HK-2 (cell line): ENCODE measurements around the gene CHID1.

ENCODE experiments used
- DNase-seq: peaks from one replicate; pipeline ENCODE4 v3.0.0-alpha.2; 2018; ENCODE audit not compliant: unreplicated experiment

Gene CHID1

DNA sequence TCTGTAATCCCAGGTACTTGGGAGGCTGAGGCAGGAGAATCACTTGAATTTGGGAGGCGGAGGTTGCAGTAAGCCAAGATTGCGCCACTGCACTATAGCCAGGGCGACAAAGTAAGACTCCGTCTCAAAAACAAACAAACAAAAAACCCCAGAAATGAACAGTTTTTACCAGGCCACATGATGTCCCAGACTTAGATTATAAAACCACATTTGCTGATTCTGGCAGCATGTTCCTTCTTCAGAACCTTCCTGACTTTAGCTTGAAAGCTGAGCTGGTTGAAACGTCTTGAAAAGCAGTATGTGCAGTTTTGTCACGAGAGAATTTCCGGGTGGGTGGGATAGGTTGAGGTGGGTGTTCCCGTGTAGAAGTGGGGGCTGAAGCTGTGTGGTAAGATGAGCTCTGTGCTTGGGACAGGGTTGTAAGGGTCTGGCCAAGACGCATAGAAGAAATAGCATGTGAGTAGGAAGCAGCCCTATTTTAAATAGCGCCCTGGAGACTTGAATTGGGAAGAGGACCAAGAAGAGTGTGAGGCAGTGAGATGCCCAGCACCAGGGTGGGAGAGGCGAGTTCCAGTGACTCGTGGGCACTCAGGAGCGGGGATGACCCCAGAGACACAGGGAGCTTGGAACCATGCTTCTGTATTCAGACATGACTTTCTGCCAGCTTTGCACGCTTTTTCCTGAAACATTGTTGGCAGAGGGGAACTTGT is 22.7 kb upstream of the CHID1 start:
- DNase-seq, result no peak

GRCh38 chr11:932435-932834 is 21.8 kb upstream of the CHID1 start:
- no peak for DNase-seq

DNA sequence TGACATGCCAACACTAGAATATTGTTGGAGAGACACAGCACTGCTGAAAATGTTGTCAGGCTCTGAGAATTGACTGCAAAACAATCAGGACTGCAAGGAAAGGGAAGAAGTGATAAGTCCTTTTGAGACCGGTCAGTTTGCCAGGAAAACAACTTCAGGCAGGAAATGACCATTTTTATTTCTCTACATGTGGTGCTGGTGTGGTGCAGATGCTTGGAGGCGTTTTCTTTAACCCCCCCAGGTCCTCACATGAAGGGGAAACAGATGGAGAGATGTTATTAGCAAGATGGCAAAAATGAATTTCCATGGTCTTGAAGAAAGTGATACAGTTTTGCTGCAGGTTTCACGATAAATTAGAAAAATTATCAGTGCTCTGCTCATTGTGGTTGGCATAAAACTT is 20.8 kb upstream of the CHID1 start:
- DNase-seq, result no peak

- DNase-seq, result no peak
Observed at GRCh38 chr11:929405-929804, 18.8 kb upstream of the CHID1 start.

DNA sequence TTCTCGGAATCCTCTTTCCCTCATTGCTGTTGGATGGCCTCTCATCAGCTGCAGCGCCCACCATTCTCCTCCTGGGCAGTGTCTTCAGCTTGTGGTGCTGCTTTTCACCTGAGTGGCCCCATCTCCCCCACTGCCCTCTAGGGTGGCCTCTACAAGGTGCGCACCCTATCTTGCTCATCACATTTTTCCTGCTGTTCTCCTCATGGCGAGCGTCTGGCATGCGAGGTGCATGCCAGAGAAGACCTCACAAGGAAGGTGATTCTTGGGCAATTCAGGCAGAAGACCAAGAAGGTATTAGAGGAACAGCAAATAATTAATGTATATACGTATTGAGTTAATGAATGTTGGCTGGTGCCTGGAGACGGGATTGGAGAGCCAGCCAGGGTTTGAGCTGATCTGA is 18.2 kb upstream of the CHID1 start:
- DNase-seq, result no peak

GRCh38 chr11:927871-928270 is 17.3 kb upstream of the CHID1 start:
- DNase-seq, result no peak

DNA sequence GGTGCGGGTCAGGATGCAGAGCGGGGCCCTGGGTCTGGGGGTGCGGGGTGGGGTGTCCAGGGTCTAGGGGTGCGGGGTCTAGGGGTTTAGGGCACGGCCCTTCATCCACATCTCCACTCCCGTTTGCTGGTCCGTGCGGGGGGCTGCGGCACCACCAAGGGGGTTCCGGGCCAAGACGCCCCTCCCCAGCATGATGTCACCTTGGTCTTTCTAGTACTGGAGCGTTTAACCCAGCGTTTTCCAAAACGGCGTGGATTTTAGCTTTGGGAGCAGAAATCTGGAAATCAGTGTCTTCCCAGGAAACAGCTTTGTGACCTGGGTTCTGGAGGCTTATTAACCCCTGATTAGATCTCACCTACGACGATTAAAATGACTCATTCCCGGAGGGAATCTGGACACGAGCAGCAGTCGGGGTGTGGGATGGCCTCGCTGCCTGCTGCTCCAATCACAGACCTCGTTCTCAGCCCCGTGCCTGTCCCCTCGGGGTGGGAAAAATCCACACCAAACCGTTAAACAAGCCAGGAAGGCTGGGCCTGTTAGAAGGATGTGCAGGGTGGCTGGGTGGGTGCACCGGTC is 15.8 kb upstream of the CHID1 start:
- DNase-seq, result peak; percentile 36

GRCh38 chr11:925496-926301 is 15.1 kb upstream of the CHID1 start, which contains the start of gene AP2A2:
Gene AP2A2, plus strand, starts transcription at chr11:925870. Its CDS starts 152 bp downstream, at chr11:926022.
- DNase-seq, result peak; percentile 77

GRCh38 chr11:925158-925495 is 14.5 kb upstream of the CHID1 start:
- DNase-seq, result no peak

- no peak for DNase-seq
Observed at GRCh38 chr11:924406-925157, 14.0 kb upstream of the CHID1 start.

DNA sequence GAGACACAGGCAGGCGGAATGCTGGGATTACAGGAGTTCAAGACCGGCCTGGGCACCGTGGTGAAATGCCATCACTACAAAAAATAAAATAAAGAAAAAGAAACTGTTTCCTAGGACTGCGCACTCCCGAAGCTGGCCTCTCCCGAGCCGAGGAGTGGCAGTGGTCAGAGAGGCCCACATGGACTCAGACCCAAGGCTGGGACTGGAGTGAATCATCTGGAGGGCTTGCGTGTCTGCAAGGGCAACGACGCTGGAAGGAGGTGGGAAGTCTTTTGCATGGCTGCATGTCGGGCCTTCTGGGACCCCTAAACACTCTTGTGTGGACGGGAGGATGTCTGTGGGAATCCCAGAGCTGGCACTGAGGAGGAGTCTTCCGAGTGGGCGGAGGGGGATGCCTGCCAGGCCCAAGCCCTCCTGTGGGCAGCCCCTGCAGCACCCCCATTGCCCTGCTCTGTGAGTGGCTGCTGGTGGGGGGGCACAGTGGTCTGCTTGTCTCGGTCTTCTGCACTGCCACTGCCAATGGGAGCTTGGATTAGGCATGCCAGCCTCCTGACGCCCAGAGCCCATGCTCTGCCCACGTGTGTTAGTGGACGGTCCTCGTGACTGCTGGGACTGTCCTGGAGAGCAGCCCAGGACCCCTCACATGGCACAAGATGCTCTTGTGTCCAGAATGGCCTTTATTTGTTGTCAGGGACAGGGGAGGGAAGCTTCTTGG is 13.2 kb upstream of the CHID1 start:
- no peak for DNase-seq

DNA sequence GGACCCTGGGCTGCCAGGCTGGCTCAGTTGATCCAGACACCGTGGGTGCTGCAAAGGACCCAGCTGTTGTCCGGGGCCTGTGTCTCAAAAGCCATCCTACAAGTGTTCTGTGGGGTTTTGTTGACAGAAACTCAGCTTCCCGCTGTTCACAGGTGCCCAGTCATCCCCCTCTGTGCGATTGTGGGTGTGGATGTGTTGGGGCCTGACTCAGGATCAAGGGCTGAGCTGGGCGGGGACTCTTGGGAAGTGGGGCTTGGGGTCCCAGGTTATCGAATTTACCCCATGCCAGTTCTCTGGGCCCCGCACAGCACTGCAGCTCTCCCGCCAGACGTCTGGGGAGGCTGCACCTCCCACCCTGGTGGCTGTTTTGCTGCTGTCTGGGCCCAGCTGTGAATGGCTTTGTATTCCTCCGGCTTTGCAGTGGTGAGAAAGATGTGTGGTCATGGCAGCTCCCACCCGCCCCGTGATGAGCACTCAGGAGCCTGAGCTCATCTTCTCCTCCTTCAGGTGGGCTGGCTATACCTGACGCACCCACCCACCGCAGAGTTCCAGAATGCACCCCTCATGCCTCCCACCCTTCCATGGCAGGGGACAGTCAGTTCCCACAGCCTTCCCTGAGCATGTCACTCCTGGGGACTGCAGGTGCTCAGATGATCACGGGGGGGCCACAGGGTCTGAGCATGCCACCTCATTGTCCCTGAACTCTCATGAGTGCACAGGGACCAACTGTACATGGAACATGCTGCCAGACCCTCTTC is 11.5 kb upstream of the CHID1 start:
- DNase-seq, result no peak

- DNase-seq, result no peak
Observed at GRCh38 chr11:917426-917825, 6.8 kb upstream of the CHID1 start.

GRCh38 chr11:914747-915501 is 4.3 kb upstream of the CHID1 start:
- DNase-seq, result no peak

DNA sequence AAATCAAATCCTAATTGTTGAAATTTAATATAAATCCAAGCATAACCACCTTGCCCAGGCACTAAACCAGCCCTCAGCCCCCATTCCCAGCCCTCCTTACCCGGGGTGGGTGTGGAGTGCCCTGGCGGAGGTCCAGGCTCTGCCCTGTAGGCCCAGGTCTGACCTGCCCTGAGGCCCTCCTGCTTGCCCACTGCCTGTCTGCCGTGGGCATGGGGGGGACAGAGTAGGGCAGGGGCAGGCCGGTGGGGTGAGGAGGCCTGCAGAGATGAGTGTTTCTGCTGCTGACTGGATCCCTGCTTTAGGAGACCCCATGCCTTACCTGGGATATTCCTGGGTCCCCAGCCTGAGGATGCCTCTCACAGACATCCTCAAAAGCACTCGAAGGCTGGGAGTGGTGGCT is 3.6 kb upstream of the CHID1 start:
- DNase-seq, result no peak

GRCh38 chr11:913043-913442 is 2.4 kb upstream of the CHID1 start:
- DNase-seq, result no peak

DNA sequence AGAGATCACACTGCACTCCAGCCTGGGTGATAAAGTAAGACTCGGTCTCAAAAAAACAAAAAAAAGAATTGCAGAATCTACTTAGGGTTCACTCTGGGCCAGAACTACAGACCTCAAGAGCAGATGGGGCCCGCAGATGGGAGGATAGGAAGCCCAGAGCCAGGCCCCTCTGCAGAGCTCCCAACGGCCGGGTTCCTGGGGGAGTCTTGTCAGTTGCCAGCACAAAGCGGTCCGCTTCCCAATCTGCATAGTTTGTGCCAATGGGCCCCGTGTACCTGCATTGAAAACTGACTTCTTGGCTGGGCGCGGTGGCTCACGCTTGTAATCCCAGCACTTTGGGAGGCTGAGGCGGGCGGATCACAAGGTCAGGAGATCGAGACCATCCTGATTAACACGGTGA is 1.7 kb upstream of the CHID1 start:
- no peak for DNase-seq

DNA sequence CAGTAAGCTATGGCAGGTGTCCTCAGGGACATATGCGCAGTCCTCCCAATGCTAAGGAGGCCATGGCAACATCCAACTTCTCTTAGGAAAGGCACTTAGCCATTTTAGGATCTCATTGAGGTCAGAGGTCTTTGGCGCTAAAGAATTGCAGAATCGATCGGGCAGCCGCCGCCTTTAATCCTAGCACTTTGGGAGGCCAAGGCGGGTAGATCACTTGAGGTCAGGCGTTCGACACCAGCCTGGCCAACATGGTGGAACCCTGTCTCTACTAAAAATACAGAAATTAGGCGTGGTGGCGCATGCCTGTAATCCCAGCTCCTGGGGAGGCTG is 1.2 kb upstream of the CHID1 start:
- no peak for DNase-seq

- DNase-seq, result peak; percentile 68
Observed at GRCh38 chr11:911031-911889, 650 bp upstream of the CHID1 start.
